HUES48 (cell line): ENCODE data around the gene CACNG6.

ENCODE experiments used
- H3K27ac ChIP-seq: one replicate; pipeline ENCODE4 v1.7.0; 2013; ENCODE audit warnings: low read depth, low read length, inconsistent platforms
- H3K27me3 ChIP-seq: 2 replicates; pipeline ENCODE4 v1.6.1; 2013; ENCODE audit warnings: mild to moderate bottlenecking, low read length; ENCODE audit not compliant: control insufficient read depth, insufficient read depth
- H3K36me3 ChIP-seq: 2 replicates; pipeline ENCODE4 v1.6.1; 2013; ENCODE audit warnings: low read length; ENCODE audit not compliant: control insufficient read depth, insufficient read depth
- H3K4me1 ChIP-seq: 2 replicates; pipeline ENCODE4 v1.6.1; 2013; ENCODE audit warnings: mild to moderate bottlenecking, low read length; ENCODE audit not compliant: control insufficient read depth, insufficient read depth
- H3K4me3 ChIP-seq: 2 replicates; pipeline ENCODE4 v1.5.1; 2013; ENCODE audit warnings: mild to moderate bottlenecking, low read depth, low read length
- H3K9ac ChIP-seq: 2 replicates; pipeline ENCODE4 v1.6.1; 2013; ENCODE audit warnings: mild to moderate bottlenecking, low read depth, low read length, moderate library complexity
- H3K9me3 ChIP-seq: 2 replicates; pipeline ENCODE4 v1.6.1; 2013; ENCODE audit warnings: low read length; ENCODE audit not compliant: control insufficient read depth, insufficient read depth

The CACNG6 gene

GRCh38 chr19:53969366-53969765 lies 22.1 kb upstream of the CACNG6 start:
- no peak overlapping the region for H3K9ac ChIP-seq
- H3K36me3 ChIP-seq: no peaks in the 10 kb centered on the region
- no peaks in the 10 kb centered on the region for H3K9me3 ChIP-seq
- H3K4me1 ChIP-seq: no peaks in the 10 kb centered on the region
- H3K4me3 ChIP-seq: no peak overlapping the region
- peaks cover 9% of the 10 kb centered on the region for H3K27me3 ChIP-seq
- no peak overlapping the region for H3K27ac ChIP-seq

GRCh38 chr19:53971673-53972072 lies 19.8 kb upstream of the CACNG6 start:
- no peaks in the 10 kb centered on the region for H3K4me1 ChIP-seq
- no peak overlapping the region for H3K9ac ChIP-seq
- no peak overlapping the region for H3K27ac ChIP-seq
- H3K4me3 ChIP-seq: no peak overlapping the region
- H3K27me3 ChIP-seq: no peaks in the 10 kb centered on the region
- no peaks in the 10 kb centered on the region for H3K9me3 ChIP-seq
- H3K36me3 ChIP-seq: no peaks in the 10 kb centered on the region

GRCh38 chr19:53977429-53977990 lies 13.9 kb upstream of the CACNG6 start:
- peaks cover 9% of the 10 kb centered on the region for H3K27me3 ChIP-seq
- H3K36me3 ChIP-seq: no peaks in the 10 kb centered on the region
- peaks cover 6% of the 10 kb centered on the region for H3K4me1 ChIP-seq
- peak overlapping the region; percentile 75 for H3K4me3 ChIP-seq
- H3K9ac ChIP-seq: no peak overlapping the region
- H3K9me3 ChIP-seq: no peaks in the 10 kb centered on the region
- peak overlapping the region; percentile 71 for H3K27ac ChIP-seq

- H3K36me3 ChIP-seq: no peaks in the 10 kb centered on the region
- peak overlapping the region; percentile 71 for H3K27ac ChIP-seq
- H3K9me3 ChIP-seq: no peaks in the 10 kb centered on the region
- peak overlapping the region; percentile 75 for H3K4me3 ChIP-seq
- no peak overlapping the region for H3K9ac ChIP-seq
- peaks cover 10% of the 10 kb centered on the region for H3K27me3 ChIP-seq
- H3K4me1 ChIP-seq: peaks cover 6% of the 10 kb centered on the region
Measured at GRCh38 chr19:53977991-53978731, 13.3 kb upstream of the CACNG6 start.

GRCh38 chr19:53978975-53979801 lies 12.2 kb upstream of the CACNG6 start:
- Histone ChIP-seq H3K27me3 (peaks cover 18% of the 10 kb centered on the region), H3K9ac (no peak overlapping the region; the same call in 1 of the 2 replicates), H3K27ac (no peak overlapping the region), H3K36me3 (no peaks in the 10 kb centered on the region), H3K9me3 (no peaks in the 10 kb centered on the region), H3K4me1 (peaks cover 6% of the 10 kb centered on the region), H3K4me3 (peak overlapping the region; percentile 74)

GRCh38 chr19:53980539-53981375 lies 10.7 kb upstream of the CACNG6 start:
- no peak overlapping the region for H3K9ac ChIP-seq
- H3K4me3 ChIP-seq: peak overlapping the region; percentile 71
- no peaks in the 10 kb centered on the region for H3K36me3 ChIP-seq
- H3K9me3 ChIP-seq: no peaks in the 10 kb centered on the region
- peaks cover 18% of the 10 kb centered on the region for H3K27me3 ChIP-seq
- peaks cover 6% of the 10 kb centered on the region for H3K4me1 ChIP-seq
- peak overlapping the region; percentile 82 for H3K27ac ChIP-seq

- Histone ChIP-seq H3K27ac (no peak overlapping the region), H3K9ac (no peak overlapping the region), H3K9me3 (no peaks in the 10 kb centered on the region), H3K36me3 (no peaks in the 10 kb centered on the region), H3K4me3 (peak overlapping the region; percentile 33; the same call in 1 of the 2 replicates), H3K4me1 (peaks cover 6% of the 10 kb centered on the region), H3K27me3 (peaks cover 18% of the 10 kb centered on the region)
Measured at GRCh38 chr19:53981376-53981951, 10.0 kb upstream of the CACNG6 start.

- Histone ChIP-seq H3K4me1 (peaks cover 6% of the 10 kb centered on the region), H3K9me3 (no peaks in the 10 kb centered on the region), H3K4me3 (peak overlapping the region; percentile 55), H3K36me3 (no peaks in the 10 kb centered on the region), H3K9ac (no peak overlapping the region), H3K27ac (peak overlapping the region; percentile 52), H3K27me3 (peaks cover 18% of the 10 kb centered on the region)
Measured at GRCh38 chr19:53982001-53982451, 9.4 kb upstream of the CACNG6 start.

GRCh38 chr19:53982611-53983010 lies 8.8 kb upstream of the CACNG6 start:
- Histone ChIP-seq H3K4me1 (peaks cover 6% of the 10 kb centered on the region), H3K27ac (no peak overlapping the region), H3K9ac (no peak overlapping the region), H3K36me3 (no peaks in the 10 kb centered on the region), H3K27me3 (peaks cover 18% of the 10 kb centered on the region), H3K9me3 (no peaks in the 10 kb centered on the region), H3K4me3 (no peak overlapping the region; the same call in 1 of the 2 replicates)
